IPS-18c (cell line): ENCODE results near the gene DOCK9.

Experiments used
- H3K4me3 ChIP-seq: 2 replicates; pipeline ENCODE4 v1.7.0; 2013; ENCODE audit warnings: low read depth, mild to moderate bottlenecking, low read length, moderate library complexity; ENCODE audit not compliant: insufficient read depth
- H3K9me3 ChIP-seq: one replicate; pipeline ENCODE4 v1.6.1; 2013; ENCODE audit warnings: mild to moderate bottlenecking, low read length, moderate library complexity; ENCODE audit not compliant: control insufficient read depth, insufficient read depth

DOCK9 gene

GRCh38 chr13:98940325-98941001, 37.4 kb downstream of the DOCK9 start:
- H3K4me3 ChIP-seq, result no peak overlapping the region
- H3K9me3 ChIP-seq, result no peaks in the 10 kb centered on the region

GRCh38 chr13:98939660-98940191, 38.1 kb downstream of the DOCK9 start:
- H3K9me3 ChIP-seq, result no peaks in the 10 kb centered on the region
- H3K4me3 ChIP-seq, result no peak overlapping the region

GRCh38 chr13:98938801-98939200, 39.1 kb downstream of the DOCK9 start:
- Histone ChIP-seq H3K9me3 (no peaks in the 10 kb centered on the region), H3K4me3 (no peak overlapping the region)

DNA sequence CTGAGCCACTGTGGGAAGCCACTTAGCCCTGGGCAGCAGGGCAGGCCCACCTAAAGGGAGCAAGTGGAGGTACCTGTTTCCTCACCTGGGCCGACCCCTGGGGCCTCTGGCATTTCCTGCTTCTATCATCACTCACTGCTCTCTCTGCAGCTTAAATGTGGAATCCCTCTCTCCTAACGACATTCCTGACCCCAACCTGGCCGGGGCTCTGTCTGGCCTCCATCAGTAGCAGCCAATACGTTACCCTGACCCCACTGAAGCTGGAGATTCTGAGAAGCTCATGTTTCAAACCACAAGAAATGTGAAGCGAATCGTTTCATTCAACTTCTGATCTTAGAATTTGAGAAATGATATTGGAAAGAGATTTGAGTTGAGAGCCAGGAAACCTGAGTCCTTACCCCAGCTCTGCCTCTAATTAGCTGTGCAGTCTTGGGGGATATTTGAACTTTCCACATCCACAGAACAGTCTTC, 39.9 kb downstream of the DOCK9 start:
- no peaks in the 10 kb centered on the region for H3K9me3 ChIP-seq
- no peak overlapping the region for H3K4me3 ChIP-seq

DNA sequence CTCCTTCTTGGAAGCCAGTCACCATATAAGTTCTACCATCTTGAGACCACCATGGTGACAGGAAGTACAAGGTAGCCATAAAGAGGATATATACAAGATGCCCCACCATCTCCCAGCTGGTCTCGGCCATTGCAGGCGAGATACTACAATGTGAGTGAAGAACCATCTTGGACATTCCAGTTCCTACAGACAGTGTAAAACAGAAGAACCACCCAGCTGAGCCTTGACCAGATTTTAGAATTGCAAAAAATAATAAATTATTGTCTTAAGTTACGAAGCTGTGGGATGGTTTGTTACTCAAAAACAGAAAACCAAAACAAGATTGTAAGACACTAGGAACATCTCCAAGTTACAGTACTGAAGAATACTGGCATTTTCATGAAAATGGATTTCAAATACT, 43.6 kb downstream of the DOCK9 start:
- H3K9me3 ChIP-seq, result no peaks in the 10 kb centered on the region
- H3K4me3 ChIP-seq, result no peak overlapping the region

DNA sequence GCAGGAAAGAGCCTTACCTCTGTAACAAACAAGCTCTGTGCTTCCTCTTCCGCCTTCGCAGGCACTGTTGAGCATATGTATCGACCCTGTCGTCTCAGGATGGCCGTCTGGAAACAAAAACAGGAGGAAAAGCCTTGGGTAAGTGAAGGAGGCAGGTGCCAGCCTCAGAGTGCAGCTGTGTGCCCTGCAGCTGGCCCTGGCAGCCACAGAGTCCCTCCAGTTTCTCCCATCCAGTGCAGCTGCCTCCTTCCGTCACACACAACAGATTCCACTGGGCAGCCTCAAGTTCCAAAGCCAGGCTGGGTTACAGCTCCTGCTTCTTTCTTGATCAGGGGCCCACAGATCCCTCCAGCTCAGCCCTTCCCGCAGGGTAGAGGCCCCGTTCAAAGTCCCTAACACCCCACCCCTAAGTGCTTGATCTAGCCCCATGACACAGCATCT, 47.7 kb downstream of the DOCK9 start:
- no peaks in the 10 kb centered on the region for H3K9me3 ChIP-seq

GRCh38 chr13:98927951-98928927, 49.6 kb downstream of the DOCK9 start:
- H3K9me3 ChIP-seq, result no peaks in the 10 kb centered on the region
- H3K4me3 ChIP-seq, result no peak overlapping the region

More for the DNA sequence above, 47.7 kb downstream of the DOCK9 start:
- no peak overlapping the region for H3K4me3 ChIP-seq

DNA sequence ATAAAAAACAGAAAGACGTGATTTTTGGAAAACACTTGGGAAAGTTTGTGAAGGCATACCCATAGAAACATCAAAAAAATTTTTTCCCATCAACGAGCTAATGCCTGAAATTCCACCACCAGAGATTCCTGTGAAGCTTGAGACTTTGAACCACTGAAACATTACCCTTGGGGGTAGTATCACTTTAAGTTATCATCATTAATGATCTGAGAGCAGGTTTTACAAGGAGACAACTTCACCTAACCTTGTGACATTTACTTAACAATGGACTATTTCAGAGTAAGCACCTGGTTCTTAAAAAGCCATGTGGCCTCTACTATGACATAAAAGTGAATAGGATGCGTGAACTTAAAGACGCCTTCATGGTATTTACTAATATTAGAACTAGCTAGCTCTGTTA, 51.9 kb downstream of the DOCK9 start:
- H3K4me3 ChIP-seq, result no peak overlapping the region

DNA sequence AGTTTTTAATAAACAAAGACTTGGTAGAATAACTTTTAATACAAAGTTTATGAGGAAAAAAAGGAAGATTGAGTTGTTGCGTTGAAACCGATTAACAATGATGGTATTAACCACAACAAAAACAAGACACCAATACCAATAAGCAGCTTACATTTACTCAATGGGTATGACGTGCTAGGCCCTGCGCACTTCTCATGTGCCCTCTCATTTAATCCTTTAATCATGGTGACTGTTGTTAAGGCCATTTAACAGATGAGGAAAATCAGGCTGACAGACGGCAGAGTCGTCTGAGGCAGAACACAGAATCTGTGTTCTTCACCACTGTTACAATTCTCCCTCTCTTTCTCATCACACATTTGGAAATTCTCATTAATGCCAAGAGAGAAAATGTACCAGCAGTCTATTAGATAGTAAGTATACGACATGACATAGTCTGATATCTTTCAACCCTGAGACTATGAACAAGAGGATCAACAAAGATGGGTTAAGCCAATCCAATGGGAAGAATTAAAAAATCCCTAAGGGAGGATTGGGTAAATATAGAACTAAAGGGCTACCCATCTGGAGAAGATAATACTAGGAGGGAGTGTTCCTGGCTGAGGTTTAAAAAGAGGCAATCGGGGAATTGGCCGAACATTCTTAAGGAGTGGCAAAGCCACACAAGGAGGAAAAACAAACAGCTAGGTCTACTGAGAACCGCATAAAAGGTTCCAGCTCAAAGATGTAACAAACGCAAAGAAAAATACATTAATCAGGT, 54.0 kb downstream of the DOCK9 start:
- H3K9me3 ChIP-seq, result no peaks in the 10 kb centered on the region

More for the DNA sequence above, 51.9 kb downstream of the DOCK9 start:
- H3K9me3 ChIP-seq, result no peaks in the 10 kb centered on the region

DNA sequence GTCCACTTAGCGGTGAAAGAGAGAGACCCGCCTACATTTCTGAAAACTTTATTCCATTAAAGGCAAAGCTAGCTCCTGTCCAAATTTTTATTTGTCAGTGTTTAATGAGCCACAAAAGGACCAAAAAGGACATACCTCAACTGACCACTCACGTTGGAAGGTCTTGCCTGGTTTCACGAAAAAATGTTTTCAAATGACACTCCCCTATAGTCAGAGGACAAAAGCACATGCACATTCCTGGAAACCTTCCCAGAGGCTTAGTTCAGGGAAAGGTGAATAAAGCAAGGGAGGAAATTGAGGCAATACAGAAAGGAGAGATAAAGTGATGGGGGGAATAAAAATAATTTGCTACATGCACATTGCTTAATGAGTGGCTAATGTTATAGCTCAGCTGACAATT, 55.6 kb downstream of the DOCK9 start:
- no peak overlapping the region for H3K4me3 ChIP-seq
- H3K9me3 ChIP-seq, result no peaks in the 10 kb centered on the region

More for the DNA sequence above, 54.0 kb downstream of the DOCK9 start:
- H3K4me3 ChIP-seq, result no peak overlapping the region

GRCh38 chr13:98921786-98922185, 56.1 kb downstream of the DOCK9 start:
- H3K9me3 ChIP-seq, result no peaks in the 10 kb centered on the region
- no peak overlapping the region for H3K4me3 ChIP-seq

DNA sequence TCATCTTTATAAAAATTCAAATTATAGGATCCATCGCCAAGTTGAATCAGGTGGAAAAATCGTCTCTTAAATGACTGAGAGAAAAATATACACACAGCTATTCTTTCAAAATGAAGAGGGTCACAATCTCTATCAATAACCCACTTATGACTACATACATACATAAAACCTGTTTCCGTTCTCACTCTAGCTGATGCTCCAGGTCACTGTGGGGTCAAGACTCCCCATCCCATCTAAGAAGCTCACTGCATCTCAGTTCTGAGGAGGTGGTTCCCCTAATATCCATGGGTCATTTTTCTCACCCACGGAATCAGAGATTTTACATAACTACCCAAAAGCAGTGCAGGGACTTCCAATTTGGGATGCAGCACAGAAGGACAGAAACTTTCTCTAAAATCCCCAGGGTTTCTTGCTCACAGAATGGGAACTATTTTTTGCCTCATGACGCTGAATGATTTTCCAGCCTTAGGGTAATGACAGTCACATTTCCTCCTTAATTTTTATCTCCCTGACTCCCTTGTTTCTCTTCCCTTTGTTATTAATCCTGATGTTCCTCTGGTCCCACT, 56.8 kb downstream of the DOCK9 start:
- Histone ChIP-seq H3K9me3 (no peaks in the 10 kb centered on the region), H3K4me3 (no peak overlapping the region)

DNA sequence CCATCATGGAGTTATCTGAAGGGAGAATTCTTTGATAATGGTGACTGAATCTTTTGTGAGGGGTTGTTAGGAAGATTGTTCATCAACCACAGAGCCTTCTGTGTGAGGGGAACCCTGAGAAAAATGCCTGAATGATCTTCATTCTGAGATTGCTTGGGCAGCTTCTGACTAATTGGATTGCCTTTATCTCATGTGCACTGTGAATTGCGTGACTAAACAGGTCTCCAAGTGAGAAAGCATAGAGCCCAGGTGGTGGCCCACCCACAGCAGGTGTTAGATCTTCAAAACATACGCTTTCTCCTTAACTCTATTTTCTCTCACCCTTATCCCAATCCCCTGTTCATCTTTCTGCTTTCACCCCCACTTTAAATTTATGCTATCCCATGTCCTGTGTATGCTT, 58.3 kb downstream of the DOCK9 start:
- Histone ChIP-seq H3K9me3 (no peaks in the 10 kb centered on the region), H3K4me3 (no peak overlapping the region)

- Histone ChIP-seq H3K4me3 (no peak overlapping the region), H3K9me3 (no peaks in the 10 kb centered on the region)
These were observed 59.1 kb downstream of the DOCK9 start for GRCh38 chr13:98918771-98919170.

DNA sequence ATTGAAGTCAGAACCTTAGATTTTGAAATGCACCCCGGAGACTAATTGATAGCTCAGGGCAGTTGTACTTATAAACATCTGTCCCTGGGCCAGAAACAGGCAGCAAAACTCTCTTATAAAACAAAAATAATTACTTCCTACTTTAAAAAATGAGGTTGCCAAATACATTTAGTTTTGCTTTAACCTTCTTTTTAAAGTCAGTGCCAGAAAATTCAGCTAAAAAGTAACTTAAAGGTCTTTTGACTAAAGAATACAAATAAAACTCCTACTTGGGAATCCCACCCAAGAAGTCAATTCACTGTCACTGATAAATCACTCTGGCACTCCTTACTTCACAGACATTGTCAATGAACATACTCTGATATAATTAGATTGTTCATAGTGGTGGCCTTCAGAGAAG, 60.7 kb downstream of the DOCK9 start:
- Histone ChIP-seq H3K4me3 (no peak overlapping the region), H3K9me3 (no peaks in the 10 kb centered on the region)

GRCh38 chr13:98916403-98916802, 61.5 kb downstream of the DOCK9 start:
- H3K4me3 ChIP-seq, result no peak overlapping the region

GRCh38 chr13:98915981-98916380, 61.9 kb downstream of the DOCK9 start:
- Histone ChIP-seq H3K9me3 (no peaks in the 10 kb centered on the region), H3K4me3 (no peak overlapping the region)

More at GRCh38 chr13:98916403-98916802, 61.5 kb downstream of the DOCK9 start:
- no peaks in the 10 kb centered on the region for H3K9me3 ChIP-seq
